ENCODE results near the gene BBLN.

Gene BBLN

GRCh38 chr9:128192601-128193371 is 32.7 kb downstream of the BBLN start:
- no peak for DNase-seq

- no peak for DNase-seq
These were observed 33.5 kb downstream of the BBLN start for GRCh38 chr9:128193469-128194096.

GRCh38 chr9:128201441-128202369 is 41.6 kb downstream of the BBLN start:
- DNase-seq, result no peak

GRCh38 chr9:128202648-128203023 is 42.6 kb downstream of the BBLN start:
- no peak for DNase-seq

- peak; percentile 72 for DNase-seq
These were observed 43.1 kb downstream of the BBLN start, which contains the start of gene DNM1 for GRCh38 chr9:128203024-128203706. Gene DNM1, plus strand, starts transcription at chr9:128203379. Its CDS starts 92 bp downstream, at chr9:128203471.

- peak; percentile 64 for DNase-seq
These were observed 43.9 kb downstream of the BBLN start for GRCh38 chr9:128203707-128204551.

GRCh38 chr9:128204858-128205257 is 44.8 kb downstream of the BBLN start:
- no peak for DNase-seq

- no peak for DNase-seq
These were observed 45.4 kb downstream of the BBLN start for GRCh38 chr9:128205296-128205944.

GRCh38 chr9:128206484-128206883 is 46.4 kb downstream of the BBLN start:
- no peak for DNase-seq

GRCh38 chr9:128206916-128207910 is 47.1 kb downstream of the BBLN start:
- no peak for DNase-seq

- DNase-seq, result no peak
These were observed 48.3 kb downstream of the BBLN start for GRCh38 chr9:128208386-128208785.

GRCh38 chr9:128208946-128209669 is 49.0 kb downstream of the BBLN start:
- no peak for DNase-seq

GRCh38 chr9:128211186-128211980 is 51.3 kb downstream of the BBLN start:
- DNase-seq, result no peak

GRCh38 chr9:128211981-128212281 is 51.9 kb downstream of the BBLN start:
- DNase-seq, result no peak

All from GDM1 (cell line).